Liver (tissue), 3 donors: Measurements from ENCODE around the gene TSR1.

Experiments
- ATF3 ChIP-seq: IDR thresholded peaks from 2 replicates; pipeline ENCODE4 v1.6.1; 2016; ENCODE audit warnings: antibody characterized with exemption
- CTCF ChIP-seq: fragments of 150-350 bp; IDR thresholded peaks from 2 replicates; pipeline ENCODE4 v1.5.1; 2017; ENCODE audit warnings: improper control_type of control experiment, low read depth, low read length; ENCODE audit not compliant: missing input control
- FOXA1 ChIP-seq: IDR thresholded peaks from 2 replicates; pipeline ENCODE4 v1.6.1; 2016; ENCODE audit warnings: antibody characterized with exemption
- FOXA2 ChIP-seq: IDR thresholded peaks from 2 replicates; pipeline ENCODE4 v1.6.1; 2016; ENCODE audit warnings: antibody characterized with exemption
- GABPA ChIP-seq, 2 donors: IDR thresholded peaks in 1 of 2; conservative IDR thresholded peaks in 1 of 2; 2 replicates each; pipeline ENCODE4 v1.6.1; 2016; ENCODE audit warnings: antibody characterized with exemption in 2 of 2, mild to moderate bottlenecking in 1 of 2, moderate library complexity in 1 of 2
- JUND ChIP-seq, 2 donors: IDR thresholded peaks; 2 replicates each; pipeline ENCODE4 v1.6.1; 2016; ENCODE audit warnings: antibody characterized with exemption in 2 of 2
- MAX ChIP-seq: IDR thresholded peaks from 2 replicates; pipeline ENCODE4 v1.6.1; 2016; ENCODE audit warnings: antibody characterized with exemption
- NR2F2 ChIP-seq: IDR thresholded peaks from 2 replicates; pipeline ENCODE4 v1.6.1; 2016; ENCODE audit warnings: antibody characterized with exemption
- RAD21 ChIP-seq, 2 donors: IDR thresholded peaks; 2 replicates each; pipeline ENCODE4 v1.6.1; 2016; ENCODE audit warnings: antibody characterized with exemption in 2 of 2, mild to moderate bottlenecking in 2 of 2
- REST ChIP-seq: IDR thresholded peaks from 2 replicates; pipeline ENCODE4 v1.6.1; 2016; ENCODE audit warnings: antibody characterized with exemption, mild to moderate bottlenecking
- SP1 ChIP-seq: IDR thresholded peaks from 2 replicates; pipeline ENCODE4 v1.6.1; 2018; ENCODE audit warnings: antibody characterized with exemption, mild to moderate bottlenecking
- TAF1 ChIP-seq: conservative IDR thresholded peaks from 2 replicates; pipeline ENCODE4 v1.6.1; 2016; ENCODE audit warnings: antibody characterized with exemption, mild to moderate bottlenecking
- YY1 ChIP-seq: IDR thresholded peaks from 2 replicates; pipeline ENCODE4 v1.6.1; 2016; ENCODE audit warnings: antibody characterized with exemption, mild to moderate bottlenecking
- ZBTB33 ChIP-seq: IDR thresholded peaks from 2 replicates; pipeline ENCODE4 v1.6.1; 2016; ENCODE audit warnings: antibody characterized with exemption
- donor health status: healthy.
- donor health status: healthy.

- TF ChIP-seq CTCF (no peak), FOXA2 (no peak), RAD21 (IDR thresholded peaks at IDR 0.05) (no peak), MAX (no peak), TAF1 (no peak), REST (no peak), ZBTB33 (no peak), YY1 (no peak), GABPA (IDR thresholded peaks at IDR 0.05 in 1 of 2, conservative IDR thresholded peaks at IDR 0.05 in 1 of 2) (no peak), SP1 (no peak), NR2F2 (no peak), JUND (IDR thresholded peaks at IDR 0.05) (no peak), ATF3 (no peak), FOXA1 (no peak)
Observed at GRCh38 chr17:2344528-2344927, 8.3 kb upstream of the TSR1 start.
